ENCODE measurements around the gene CHCHD1.
"Not testable (repeated sequence)": the region's sequence is repeated elsewhere in the genome, so short reads cannot be mapped to it uniquely, and the experiment has no call there.

CHCHD1 gene

GRCh38 chr10:73795491-73795890 lies 13.6 kb downstream of the CHCHD1 start:
- DNase-seq: not testable (repeated sequence)

GRCh38 chr10:73796035-73796434 lies 14.2 kb downstream of the CHCHD1 start:
- DNase-seq: not testable (repeated sequence)

DNA sequence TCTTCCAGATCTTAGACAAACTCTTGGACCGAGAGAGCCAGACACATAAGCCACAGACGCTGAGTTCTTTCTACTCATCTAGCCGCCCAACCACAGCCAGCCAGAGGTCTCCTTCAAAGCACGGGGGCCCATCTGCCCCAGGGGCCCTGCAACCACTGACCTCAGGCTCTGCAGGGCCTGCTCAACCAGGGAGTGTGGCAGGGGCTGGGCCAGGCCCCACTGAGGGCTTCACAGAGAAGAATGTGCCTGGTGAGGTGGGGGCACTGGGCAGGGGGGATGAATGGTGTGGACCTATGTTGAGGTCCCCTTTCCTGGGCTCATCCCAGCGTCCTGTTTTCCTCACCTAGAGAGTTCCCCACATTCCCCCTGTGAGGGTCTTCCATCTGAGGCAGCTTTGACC lies 14.9 kb downstream of the CHCHD1 start:
- no peak for DNase-seq

GRCh38 chr10:73797324-73798025 lies 15.6 kb downstream of the CHCHD1 start:
- no peak for DNase-seq

- DNase-seq: no peak
Observed at GRCh38 chr10:73798087-73798486, 16.2 kb downstream of the CHCHD1 start.

GRCh38 chr10:73798927-73799560 lies 17.2 kb downstream of the CHCHD1 start:
- no peak for DNase-seq

DNA sequence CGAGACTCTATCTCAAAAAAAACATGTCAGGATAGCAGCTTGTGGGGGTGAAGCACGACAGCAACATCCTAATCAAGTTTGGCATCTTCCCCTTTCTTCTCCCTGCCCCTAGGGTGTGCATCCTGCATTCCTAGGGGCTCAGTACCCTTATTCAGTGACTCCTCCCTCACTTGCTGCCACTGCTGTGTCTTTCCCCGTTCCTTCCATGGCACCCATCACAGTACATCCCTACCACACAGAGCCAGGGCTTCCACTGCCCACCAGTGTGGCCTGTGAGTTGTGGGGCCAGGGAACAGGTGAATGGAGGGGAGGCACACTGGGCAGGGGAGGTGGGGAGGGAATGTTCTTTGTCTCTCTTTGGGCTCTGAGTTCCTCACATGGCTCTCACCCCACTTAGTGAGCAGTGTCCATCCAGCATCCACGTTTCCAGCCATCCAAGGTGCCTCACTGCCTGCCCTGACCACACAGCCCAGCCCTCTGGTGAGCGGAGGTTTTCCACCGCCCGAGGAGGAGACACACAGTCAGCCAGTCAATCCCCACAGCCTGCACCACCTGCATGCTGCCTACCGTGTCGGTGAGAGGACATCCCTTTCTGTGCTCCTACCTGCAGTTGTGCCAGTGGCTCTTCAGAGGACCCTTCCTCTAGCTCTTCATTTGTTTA lies 18.2 kb downstream of the CHCHD1 start:
- no peak for DNase-seq

DNA sequence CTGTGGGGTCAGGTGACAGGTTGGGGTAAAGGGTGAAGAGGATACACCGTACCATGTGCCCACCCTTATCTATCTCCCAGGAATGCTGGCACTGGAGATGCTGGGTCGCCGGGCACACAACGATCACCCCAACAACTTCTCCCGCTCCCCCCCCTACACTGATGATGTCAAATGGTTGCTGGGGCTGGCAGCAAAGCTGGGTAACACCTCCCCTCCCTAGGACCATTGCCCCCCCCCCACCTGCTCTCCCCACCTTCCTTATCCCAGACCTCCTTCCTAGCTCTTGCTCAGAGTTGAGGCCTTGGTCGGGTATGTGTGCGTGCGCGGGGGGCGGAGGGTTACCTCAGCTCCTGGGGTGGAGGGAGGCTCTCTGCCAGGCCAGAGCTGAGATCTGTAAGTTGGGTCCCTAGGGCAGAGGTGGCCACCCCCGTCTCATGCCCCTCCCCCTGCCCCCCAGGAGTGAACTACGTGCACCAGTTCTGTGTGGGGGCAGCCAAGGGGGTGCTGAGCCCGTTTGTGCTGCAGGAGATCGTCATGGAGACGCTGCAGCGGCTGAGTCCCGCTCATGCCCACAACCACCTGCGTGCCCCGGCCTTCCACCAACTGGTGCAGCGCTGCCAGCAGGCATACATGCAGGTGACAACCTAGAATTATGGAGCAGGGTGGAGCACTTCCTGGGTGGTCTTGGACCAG lies 18.9 kb downstream of the CHCHD1 start:
- DNase-seq: no peak

GRCh38 chr10:73801253-73801590 lies 19.4 kb downstream of the CHCHD1 start:
- no peak for DNase-seq

GRCh38 chr10:73802276-73802991 lies 20.6 kb downstream of the CHCHD1 start:
- DNase-seq: no peak

- DNase-seq: no peak
Observed at GRCh38 chr10:73803680-73804286, 21.9 kb downstream of the CHCHD1 start.

DNA sequence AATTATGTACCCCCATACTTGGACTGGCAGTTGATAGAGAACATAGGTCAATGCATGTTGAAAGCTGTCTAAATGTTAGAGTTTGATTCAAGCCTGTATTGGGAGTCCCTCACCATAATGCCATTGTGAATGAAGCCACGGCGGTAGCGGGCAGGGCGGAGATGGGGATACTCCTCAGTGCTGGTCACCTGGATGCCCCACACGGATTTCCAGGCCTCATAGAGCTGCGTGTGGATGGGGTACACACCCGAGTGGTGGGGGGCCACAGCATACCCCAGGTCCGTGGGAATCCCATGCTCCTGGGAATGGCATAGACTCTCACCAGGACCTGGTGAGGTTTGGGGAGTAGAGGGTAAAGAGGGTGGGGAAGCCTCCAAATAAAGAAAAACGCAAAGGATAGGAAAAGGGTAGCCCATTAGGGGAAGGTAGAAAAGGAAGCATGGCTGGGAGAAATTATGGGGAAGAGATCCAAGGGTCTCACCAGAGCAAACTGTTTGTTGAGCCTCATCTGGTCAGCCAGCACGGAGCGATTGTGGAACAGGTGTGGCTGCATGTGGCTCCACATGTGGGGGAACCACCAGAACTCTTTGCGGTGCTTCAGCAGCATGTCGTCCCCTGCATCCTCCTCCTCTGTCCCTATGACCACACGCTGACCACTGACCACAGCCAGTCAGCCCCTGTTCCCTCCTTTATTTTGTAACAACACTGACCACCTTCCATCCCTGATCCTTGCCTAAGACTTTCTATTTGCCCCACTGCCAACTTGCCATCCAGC lies 24.5 kb downstream of the CHCHD1 start:
- no peak for DNase-seq

GRCh38 chr10:73807471-73807870 lies 25.6 kb downstream of the CHCHD1 start:
- no peak for DNase-seq

GRCh38 chr10:73808021-73808815 lies 26.4 kb downstream of the CHCHD1 start:
- no peak for DNase-seq

DNA sequence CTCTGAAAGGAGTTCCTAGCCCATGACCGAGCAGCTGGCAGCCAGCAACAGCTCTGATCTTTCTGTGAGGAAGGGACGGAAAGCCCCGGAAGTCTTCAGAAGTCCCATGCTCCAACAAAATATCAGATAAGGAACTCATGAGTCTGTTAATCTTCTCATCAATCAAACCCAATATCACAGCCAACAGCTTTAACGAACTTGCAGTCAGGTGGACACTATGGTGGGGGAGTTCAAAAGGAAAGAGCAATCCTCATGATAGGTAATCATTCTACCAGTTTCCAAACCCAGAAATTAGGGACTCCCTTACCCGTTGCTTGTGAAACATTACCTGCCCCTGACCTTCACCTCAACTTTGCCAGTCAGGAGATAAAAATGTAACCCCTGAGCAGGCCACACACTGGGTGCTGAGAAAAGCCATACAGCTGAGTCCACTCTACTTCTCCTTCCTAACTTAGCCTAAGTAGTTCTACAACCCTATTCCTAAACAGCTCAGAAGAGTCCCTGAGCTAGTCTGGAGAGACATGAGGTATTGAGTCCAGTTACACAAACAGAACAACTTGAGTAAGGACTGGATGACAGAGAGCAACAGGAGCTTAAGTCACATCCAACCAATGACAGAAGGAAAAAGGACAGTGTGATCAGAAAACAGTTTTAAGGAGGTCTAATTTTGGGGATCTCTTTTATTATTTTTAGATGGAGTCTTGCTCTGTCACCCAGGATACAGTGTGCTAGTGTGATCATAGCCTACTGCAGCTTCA lies 27.4 kb downstream of the CHCHD1 start:
- no peak for DNase-seq

DNA sequence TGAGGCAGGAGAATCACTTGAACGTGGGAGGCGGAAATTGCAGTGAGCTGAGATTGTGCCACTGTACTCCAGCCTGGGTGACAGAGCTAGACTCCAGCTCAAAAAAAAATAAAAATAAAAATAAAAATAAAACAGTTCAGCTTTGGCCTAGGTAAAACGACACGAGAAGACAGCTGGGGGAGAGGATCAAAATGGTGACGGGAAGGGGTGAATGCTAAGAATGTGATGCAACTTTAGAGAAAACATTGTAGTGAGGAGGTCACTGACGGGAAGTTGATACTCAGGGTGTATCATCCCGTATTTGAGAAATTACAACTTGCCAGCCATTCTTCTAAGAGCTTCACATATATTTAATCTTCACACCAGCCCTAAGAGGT lies 28.5 kb downstream of the CHCHD1 start:
- no peak for DNase-seq

DNA sequence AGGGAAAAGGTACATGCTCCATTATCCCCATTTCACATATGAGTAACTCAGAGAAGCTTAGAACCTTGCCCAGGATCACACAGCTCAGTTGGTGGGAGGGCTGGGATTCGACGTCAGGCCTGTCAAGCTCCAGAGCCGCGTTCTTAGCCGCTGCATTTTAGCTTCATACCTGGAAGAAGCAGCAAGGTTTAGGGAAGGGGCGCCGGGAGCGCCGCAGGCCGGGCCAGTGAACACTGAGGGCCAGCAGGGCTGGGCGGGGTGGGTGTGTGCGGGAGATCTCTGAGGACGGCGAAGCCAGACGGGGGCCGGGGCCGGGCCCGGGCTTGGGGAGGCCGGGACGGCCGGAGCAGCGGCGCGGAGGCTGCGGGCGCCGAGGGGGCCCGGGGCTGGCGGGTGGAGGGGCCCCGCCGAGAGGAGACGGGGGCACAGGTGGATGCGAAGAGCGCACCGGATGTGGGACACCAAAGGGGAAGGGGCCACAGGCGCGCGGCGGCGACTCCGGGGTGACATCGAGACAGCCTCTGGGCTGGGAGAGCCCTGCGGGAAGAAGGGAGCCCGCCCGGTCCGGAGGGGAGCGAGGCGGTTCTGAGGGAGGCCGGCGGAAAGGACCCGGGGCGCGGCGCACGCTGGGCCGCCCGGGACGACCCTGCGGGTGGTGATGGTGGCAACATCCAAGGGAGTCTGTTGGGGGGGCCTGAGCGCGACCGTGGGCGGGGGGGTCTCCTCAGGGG lies 29.1 kb downstream of the CHCHD1 start:
- no peak for DNase-seq

DNA sequence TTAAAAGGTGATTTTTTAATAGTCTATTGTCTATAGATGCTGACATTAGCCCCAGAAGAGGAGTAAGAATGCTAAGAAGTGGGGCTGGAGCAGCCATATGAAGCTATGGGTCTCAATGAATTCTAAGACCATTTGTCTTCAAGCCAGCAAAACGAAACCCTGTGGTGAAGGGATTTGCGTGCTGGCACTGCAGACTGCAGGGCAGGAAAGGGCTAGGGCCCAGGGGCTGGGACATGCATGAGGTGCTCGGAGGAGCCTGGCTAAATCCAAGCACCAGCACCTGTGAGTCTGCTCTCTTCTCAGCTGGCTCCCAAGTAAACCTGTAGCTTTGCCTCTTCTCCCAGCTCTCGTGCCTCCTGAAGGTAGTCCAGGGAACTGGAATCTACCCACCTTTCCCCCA lies 30.8 kb downstream of the CHCHD1 start:
- DNase-seq: no peak

GRCh38 chr10:73813333-73813732 lies 31.5 kb downstream of the CHCHD1 start:
- DNase-seq: no peak

All from cortex of kidney (tissue), 1 donor.